ENCODE data around the gene TRMT2B. TPM values are rescaled to one million over a fixed set of nuclear protein-coding genes. Genes with fewer than 3 reads are reported as not detected.

TRMT2B gene
- polyA plus RNA-seq, 1 of the 3 experiments (the other 2 are of a cell fraction): 7.2 TPM

DNA sequence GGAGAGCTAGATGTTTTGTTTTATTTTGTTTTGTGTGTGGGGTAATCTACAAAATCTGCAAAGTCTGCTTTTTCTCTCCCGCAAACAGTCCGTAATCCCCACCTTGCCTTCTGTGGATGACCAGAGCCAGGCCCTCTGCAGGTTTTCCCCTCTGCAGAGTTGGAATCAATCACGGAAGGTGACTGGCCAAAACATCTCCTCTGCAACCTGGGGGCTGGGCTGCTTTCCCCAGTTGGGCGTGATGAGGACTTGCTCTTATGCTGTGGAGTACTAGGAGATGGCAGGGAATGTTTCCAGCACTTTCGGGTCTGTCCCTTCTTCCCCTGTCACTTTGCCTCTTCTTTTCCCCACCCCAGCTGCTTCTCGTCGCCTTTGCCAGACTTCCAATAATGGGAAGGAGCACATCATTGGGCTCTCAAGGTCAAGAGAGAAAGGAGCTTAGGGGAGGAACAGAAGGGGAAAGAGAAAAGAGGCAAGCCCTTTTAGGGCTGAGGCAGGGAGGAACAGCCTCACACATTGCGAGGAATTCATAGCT is 27.9 kb upstream of the TRMT2B start (continued):
- TF ChIP-seq, protein P1, sequence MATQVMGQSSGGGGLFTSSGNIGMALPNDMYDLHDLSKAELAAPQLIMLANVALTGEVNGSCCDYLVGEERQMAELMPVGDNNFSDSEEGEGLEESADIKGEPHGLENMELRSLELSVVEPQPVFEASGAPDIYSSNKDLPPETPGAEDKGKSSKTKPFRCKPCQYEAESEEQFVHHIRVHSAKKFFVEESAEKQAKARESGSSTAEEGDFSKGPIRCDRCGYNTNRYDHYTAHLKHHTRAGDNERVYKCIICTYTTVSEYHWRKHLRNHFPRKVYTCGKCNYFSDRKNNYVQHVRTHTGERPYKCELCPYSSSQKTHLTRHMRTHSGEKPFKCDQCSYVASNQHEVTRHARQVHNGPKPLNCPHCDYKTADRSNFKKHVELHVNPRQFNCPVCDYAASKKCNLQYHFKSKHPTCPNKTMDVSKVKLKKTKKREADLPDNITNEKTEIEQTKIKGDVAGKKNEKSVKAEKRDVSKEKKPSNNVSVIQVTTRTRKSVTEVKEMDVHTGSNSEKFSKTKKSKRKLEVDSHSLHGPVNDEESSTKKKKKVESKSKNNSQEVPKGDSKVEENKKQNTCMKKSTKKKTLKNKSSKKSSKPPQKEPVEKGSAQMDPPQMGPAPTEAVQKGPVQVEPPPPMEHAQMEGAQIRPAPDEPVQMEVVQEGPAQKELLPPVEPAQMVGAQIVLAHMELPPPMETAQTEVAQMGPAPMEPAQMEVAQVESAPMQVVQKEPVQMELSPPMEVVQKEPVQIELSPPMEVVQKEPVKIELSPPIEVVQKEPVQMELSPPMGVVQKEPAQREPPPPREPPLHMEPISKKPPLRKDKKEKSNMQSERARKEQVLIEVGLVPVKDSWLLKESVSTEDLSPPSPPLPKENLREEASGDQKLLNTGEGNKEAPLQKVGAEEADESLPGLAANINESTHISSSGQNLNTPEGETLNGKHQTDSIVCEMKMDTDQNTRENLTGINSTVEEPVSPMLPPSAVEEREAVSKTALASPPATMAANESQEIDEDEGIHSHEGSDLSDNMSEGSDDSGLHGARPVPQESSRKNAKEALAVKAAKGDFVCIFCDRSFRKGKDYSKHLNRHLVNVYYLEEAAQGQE (IDR thresholded peaks at IDR 0.05; ENCODE audit: low read depth, low read length): no peak
- TF ChIP-seq CHD2 (IDR thresholded peaks at IDR 0.05; ENCODE audit: low read length, partially characterized antibody): no peak
- TF ChIP-seq EP300 (IDR thresholded peaks at IDR 0.05; ENCODE audit: borderline replicate concordance in 1 of 2, low read depth in 1 of 2, low read length in 1 of 2): no peak
- TF ChIP-seq MXI1 (IDR thresholded peaks at IDR 0.05; ENCODE audit: low read depth, low read length): no peak
- TF ChIP-seq GABPA (IDR thresholded peaks at IDR 0.05; ENCODE audit: low read depth): no peak
- TF ChIP-seq YY1 (IDR thresholded peaks at IDR 0.05; ENCODE audit: low read depth): no peak
- no peak for TF ChIP-seq NRF1 (IDR thresholded peaks at IDR 0.05; ENCODE audit: low read depth, low read length)
- TF ChIP-seq TCF12 (IDR thresholded peaks at IDR 0.05): no peak

DNA sequence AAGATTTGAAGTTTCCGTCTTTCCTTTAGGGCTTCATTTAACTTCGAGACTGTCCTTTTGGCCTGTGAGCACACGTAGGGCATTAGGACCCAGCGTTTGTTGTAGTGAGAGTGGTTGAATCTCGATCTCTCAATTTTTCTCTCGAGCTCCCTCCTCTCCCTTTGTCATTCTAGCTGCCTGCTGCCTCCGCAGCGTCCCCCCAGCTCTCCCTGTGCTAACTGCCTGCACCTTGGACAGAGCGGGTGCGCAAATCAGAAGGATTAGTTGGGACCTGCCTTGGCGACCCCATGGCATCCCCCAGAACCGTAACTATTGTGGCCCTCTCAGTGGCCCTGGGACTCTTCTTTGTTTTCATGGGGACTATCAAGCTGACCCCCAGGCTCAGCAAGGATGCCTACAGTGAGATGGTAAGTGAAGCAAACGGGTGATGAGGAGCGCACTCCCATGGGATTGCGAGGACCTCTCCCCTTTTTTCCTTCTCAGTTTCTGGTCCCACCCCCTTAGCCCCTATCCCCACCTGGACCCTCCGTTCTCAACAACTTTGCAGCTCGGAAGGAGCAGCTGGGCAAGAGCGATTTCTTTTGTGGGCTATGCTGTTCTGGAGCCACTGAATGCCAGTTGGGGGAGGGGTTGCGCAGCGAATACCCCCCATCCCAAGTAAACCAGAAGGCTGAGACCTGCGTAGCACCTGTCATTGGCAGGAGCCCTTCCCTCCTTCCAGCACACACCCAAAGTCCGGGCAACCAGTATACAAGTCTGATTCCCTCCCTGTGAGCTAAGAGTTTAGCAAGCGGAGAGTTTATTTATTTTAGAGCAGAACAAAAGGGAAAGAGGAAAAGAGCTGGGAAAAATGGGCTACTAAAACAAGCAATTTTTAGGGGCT is 27.0 kb upstream of the TRMT2B start, which contains the start of gene TMEM35A:
Gene TMEM35A, plus strand, starts transcription at position 164 of the 883 bp plus-strand sequence. Its CDS starts 124 bp downstream, at position 288.
- Histone ChIP-seq H3K9me3 (no peaks in the 10 kb centered on the region), H3K27me3 (ENCODE audit: insufficient read depth) (no peaks in the 10 kb centered on the region; the same call in 1 of the 2 replicates), H3K9me2 (no peaks in the 10 kb centered on the region), H3K36me3 (replicated peaks in 1 of 2; ENCODE audit: control insufficient read depth in 1 of 2, insufficient read depth in 2 of 2, low read length in 1 of 2) (no peaks in the 10 kb centered on the region), H3K4me1 (ENCODE audit: control insufficient read depth in 1 of 2, insufficient read depth in 2 of 2, low read depth in 1 of 2, low read length in 1 of 2) (peaks cover 0 to 8% of the 10 kb centered on the region in 2 experiments; a peak in 1 of 4 replicates), H3K9ac (peak within 1 kb of the TSS; percentile 39; the same call in 1 of the 2 replicates), H3F3A (replicated peaks; ENCODE audit: insufficient read depth) (peaks cover 3% of the 10 kb centered on the region), H4K20me1 (ENCODE audit: insufficient read depth) (no peaks in the 10 kb centered on the region), H3K79me2 (ENCODE audit: insufficient read depth) (no peaks in the 10 kb centered on the region), H3K4me2 (peak within 1 kb of the TSS; percentile 62), H3K4me3 (ENCODE audit: low read depth in 2 of 2, low read length in 1 of 2) (peak within 1 kb of the TSS; percentile 60 to 64), H3K27ac (ENCODE audit: low read depth in 2 of 2, low read length in 1 of 2) (no peak within 1 kb of the TSS; a peak in 1 of 4 replicates), H2AFZ (ENCODE audit: low read depth) (peak within 1 kb of the TSS; percentile 67)
- TF ChIP-seq, protein P2, sequence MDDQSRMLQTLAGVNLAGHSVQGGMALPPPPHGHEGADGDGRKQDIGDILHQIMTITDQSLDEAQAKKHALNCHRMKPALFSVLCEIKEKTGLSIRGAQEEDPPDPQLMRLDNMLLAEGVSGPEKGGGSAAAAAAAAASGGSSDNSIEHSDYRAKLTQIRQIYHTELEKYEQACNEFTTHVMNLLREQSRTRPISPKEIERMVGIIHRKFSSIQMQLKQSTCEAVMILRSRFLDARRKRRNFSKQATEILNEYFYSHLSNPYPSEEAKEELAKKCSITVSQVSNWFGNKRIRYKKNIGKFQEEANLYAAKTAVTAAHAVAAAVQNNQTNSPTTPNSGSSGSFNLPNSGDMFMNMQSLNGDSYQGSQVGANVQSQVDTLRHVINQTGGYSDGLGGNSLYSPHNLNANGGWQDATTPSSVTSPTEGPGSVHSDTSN (IDR thresholded peaks at IDR 0.05): 0 out of 2 replicates have a peak, but pooled peaks have one; percentile 11
- TF ChIP-seq SIN3A (IDR thresholded peaks at IDR 0.05; ENCODE audit: borderline replicate concordance, low read depth, low read length): no peak
- peak; percentile 46; the same call in 1 of the 2 replicates for TF ChIP-seq POLR2AphosphoS5 (IDR thresholded peaks at IDR 0.05; ENCODE audit: low read depth, low read length)
- TF ChIP-seq, protein P1 (IDR thresholded peaks at IDR 0.05; ENCODE audit: low read depth, low read length): peak; percentile 71; the same call in 1 of the 2 replicates
- TF ChIP-seq NRF1 (IDR thresholded peaks at IDR 0.05; ENCODE audit: low read depth, low read length): no peak
- ChIA-PET POLR2A (no interaction called here), CTCF (interaction anchor here (0.6 kb wide), 1 partner anchor 72 kb away, joined by 3 read pairs; no protein-coding TSS in a partner anchor)
- DNase-seq: peak; percentile 54
- WGBS (ENCODE audit: low lambda C conversion rate): 9% methylated on average over 23 of the region's 23 CpGs
